HuH-7.5 (cell line): ENCODE data around the gene PHF20.
A peak's percentile ranks its signal among the peaks of the same experiment; 100 is the strongest.
"Not testable (repeated sequence)": the region's sequence is repeated elsewhere in the genome, so short reads cannot be mapped to it uniquely, and the experiment has no call there.

Experiments
- DNase-seq: peaks from one replicate; pipeline ENCODE4 v3.0.0; 2011; ENCODE audit warnings: low spot score

The PHF20 gene

GRCh38 chr20:35739294-35740163, 32.3 kb upstream of the PHF20 start:
- DNase-seq, result no peak

DNA sequence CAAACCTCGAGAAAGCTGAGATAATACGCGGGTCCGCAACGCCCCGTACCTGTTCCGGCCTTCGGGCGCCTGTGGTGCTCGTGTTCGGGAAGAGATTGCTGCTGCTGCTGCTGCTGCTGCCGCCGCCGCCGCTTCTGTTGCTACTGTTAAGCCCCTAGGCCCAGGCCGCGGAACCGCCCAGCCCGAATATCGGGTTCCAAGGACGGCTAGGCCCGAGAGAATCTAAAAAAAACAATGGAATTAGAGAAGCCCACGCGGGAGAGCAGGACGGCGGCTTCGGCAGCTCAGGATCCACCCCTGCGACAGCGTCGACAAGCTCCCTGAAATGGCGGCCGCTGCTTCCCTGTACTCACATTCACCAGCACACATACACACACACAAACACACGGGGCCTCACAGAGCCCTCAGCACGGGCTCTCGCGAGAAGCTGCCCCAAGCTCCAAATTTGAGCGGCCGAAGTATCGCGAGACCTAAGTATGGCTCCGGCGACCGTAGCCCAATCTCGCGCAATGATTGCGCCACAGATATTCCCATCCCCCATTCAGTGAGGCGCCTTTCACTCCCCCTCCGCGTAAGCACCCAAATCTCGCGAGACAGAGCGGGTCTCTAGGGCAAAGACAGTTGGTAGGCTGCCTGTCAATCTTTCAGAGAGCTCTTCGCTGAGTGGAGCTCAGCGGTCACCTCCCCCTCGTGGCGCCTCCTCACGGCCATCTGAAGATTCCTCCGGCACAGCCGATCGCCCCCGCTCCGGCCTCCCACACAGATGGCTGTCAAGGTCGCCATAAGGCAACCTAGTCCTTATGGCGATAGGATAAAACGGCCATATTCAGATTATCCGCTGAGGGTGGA, 29.7 kb upstream of the PHF20 start, which contains the start of gene RBM39:
Gene RBM39 (minus strand): TSS at position 369 of the 849 bp plus-strand sequence. CDS start 1,386 bp downstream, outside the sequence.
- peak; percentile 84 for DNase-seq

GRCh38 chr20:35742741-35743523, 28.9 kb upstream of the PHF20 start:
- no peak for DNase-seq

DNA sequence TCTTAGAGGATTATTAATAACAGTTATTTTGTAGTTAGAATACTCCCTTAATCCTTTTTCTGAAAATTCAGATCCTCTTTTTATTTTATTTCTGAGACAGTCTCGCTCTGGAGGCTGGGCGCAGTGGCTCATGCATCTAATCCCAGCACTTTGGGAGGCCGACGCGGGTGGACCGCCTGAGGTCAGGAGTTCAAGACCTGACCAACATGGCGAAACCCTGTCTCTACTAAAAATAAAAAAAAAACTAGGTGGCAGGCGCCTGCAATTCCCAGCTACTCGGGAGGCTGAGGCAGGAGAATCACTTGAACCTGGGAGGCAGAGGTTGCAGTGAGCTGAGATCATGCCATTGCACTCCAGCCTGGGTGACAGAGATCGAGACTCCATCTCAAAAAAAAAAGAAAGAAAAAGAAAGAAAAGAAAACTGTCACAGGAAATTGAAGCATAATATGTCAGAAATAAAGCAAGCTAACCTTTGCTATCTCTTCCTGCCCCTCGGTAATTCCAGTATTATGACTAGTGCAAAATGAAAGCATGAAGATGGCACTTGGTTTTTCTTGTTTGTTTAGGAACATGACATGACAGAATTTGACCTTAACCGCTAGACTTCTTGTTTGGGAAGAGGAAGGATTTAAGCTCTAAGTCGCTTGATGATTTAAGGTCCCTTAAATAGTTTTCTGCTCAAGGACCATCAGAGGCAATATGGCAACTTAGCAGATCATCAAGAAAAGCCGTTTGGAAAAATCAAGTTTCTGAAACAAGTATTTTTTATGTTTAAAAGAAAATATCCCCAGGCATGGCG, 27.9 kb upstream of the PHF20 start:
- no peak for DNase-seq

GRCh38 chr20:35744492-35744841, 27.3 kb upstream of the PHF20 start:
- DNase-seq, result not testable (repeated sequence)

DNA sequence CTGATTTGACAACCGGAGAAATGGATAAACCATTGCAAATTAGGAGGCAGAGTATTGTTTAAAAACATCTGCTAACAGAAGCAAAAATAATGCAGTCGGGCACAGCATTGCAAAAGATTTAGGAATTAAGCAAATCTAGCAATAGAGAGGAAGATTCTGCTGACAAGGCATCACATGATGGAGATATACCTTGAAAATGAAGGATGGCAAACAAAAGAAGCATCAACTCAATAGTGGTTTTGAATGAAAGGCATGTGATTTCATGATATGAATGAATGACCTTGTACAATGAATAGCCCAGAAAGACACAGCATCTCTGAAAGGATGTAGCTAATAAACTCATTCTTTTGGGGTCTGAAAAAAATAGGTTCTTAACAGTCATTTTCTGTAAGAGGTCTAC, 21.2 kb upstream of the PHF20 start:
- no peak for DNase-seq

- DNase-seq, result no peak
These were observed 15.4 kb upstream of the PHF20 start for GRCh38 chr20:35756404-35756803.

DNA sequence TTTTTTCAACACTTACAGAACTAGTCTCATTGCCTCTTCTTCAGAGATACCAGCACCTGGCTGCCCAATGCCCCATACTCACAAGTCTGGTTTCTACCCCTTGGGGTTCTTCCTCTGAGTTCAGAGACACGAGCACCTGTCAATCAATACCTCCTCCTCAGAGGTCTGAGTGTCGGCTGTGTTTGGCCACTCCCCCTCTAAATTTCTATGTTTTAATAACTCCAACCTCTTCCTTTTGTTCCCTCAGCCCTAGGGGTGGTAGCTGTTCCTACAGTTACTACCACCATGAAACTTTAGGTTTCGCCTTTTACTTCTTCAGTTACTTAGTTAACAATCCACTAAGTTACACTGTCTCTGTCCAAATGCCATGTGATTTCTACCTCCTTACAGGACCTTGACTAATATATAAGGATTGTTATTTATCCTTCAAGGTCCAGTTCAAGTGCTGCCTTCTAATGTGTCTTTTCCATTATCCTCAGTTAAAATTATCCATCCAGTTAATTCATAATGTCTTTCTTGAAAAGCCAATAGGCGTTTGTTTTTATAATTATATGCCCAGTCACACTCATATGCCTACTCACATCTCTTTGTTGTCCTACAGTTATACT, 14.6 kb upstream of the PHF20 start:
- DNase-seq, result no peak

DNA sequence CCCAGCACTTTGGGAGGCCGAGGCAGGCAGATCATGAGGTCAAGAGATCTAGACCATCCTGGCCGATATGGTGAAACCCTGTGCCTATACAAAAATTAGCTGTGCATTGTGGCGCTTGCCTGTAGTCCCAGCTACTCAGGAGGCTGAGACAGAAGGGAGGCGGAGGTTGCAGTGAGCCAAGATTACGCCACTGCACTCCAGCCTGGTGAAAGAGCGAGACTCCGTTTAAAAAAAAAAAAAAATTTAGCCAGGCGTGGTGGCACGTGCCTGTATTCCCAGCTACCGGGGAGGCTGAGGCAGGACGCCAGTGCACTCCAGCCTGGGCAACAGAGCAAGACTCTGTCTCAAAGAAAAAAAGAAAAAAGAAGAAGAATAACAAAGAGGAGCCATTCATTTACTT, 10.3 kb upstream of the PHF20 start:
- not testable (repeated sequence) for DNase-seq

DNA sequence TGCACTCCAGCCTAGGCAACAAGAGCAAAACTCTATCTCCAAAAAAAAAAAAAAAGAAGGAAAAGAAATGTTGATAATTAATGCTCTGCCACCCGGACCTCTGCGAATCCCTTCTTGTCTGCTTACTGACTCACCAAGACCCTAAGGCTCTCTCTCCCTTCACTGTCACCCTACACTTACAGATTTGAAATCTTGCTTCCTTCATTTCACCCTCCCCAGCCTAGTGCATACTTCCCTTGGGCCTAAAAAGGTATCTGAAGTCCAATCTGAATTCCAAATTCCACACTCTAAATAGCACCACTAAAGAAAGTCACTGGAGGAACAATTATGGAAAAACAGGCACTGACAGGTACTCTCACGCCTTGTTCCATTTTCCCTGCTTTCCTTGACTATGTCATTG, 9.4 kb upstream of the PHF20 start:
- DNase-seq, result no peak

DNA sequence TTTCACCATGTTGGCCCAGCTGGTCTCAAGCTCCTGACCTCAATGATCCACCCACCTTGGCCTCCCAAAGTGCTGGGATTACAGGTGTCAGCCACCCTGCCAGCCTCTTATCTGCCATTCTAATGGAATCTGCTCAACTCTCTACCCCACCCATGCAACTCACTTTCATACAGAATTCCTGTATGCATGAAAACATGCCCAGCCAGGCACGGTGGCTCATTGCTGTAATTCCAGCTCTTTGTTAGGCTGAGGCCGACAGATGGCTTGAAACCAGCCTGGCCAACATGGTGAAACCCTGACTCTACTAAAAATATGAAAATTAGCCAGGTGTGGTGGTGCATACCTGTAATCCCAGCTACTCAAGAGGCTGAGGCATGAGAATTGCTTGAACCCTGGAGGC, 6.9 kb upstream of the PHF20 start:
- not testable (repeated sequence) for DNase-seq

- no peak for DNase-seq
These were observed 5.0 kb upstream of the PHF20 start for GRCh38 chr20:35766843-35767242.

DNA sequence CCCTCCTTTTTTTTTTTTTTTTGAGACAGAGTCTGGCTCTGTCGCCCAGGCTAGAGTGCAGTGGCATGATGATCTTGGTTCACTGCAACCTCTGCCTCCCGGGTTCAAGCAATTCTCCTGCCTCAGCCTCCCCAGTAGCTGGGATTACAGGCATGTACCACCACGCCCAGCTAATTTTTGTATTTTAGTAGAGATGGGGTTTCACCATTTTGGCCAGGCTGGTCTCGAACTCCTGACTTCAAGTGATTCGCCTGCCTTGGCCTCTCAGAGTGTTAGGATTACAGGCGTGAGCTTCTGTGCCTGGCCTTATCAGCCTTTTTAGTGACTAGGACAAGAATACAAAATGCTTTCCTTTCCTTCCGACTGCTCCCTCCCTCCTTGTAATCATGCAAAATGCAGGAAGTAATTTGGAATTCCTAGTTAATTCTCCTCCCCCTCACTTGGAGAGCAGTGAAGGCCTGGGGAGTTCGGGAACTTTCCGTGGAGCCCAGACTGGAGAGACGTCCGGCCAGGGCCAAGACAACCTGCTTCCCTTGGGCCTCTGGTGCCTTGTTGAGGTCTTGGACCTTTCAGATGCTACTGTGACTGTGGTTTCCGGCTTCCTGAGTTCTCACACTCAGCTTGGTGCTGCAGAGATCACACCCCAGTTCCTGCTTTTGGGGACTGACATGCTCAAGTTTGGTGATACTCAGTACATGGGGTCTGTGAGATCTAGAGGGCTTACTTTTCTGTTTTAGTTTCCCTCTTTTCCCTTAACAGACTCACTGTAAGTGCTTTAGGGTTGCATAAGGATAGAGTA, 3.9 kb upstream of the PHF20 start:
- DNase-seq, result no peak

DNA sequence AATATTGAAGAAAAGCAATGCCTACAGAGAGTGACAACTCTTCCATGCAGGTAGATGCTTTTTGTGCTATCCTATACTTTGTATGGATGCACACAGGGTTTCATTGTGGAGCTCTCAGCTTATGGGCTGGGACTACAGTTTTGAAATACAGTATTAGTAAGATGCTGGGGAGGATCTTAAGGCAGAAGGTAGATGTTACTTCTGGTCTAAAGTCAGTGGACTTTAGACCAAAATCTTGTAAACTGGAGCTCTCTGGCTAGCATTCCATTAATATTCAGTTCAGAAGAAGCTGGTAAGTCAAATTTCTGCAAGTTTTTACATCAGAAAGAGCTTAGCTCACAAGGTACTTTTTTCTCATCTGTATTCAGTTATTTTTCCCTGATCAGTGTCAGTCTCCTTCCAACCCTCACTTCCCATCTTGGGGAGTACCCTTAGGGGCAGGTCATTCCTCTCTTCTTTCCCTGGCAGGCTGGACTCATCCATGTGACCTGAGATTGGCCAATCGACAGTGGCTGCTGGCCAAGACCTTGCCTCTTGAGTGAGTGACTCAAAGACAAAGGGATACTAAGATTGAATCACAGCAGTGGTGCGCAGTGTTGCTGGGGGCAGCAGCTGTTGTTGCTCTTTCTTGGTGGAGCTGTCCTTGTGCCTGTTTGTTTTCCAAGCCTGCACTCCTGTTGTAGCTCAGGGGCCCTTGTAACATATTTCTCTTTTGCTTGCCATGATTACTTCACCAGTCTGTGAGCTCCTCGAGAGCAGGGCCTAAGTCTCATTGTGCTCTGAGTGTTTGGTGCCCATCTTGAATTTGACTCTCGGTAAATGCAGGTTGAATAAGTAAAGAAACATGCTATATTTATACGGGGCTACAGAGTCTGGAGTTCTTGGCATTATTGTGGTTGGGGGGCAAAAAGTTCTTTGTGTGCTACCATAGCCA, 2.8 kb upstream of the PHF20 start:
- no peak for DNase-seq

DNA sequence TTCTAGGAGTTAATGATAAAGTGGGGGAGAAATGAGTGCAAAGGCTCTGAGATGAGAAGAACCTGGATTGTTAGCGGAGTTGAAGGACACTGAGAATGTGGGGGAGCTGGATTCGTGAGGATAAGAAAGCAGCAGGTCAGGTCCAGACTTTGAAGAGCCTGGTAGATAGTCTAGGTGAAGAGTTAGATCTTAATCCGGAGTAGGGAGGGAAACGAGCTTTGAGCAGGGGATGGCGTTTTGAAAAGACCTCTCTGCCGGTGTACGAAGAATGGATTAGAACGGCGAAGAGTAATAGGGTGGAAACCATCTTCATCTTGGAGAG, 487 bp upstream of the PHF20 start:
- DNase-seq, result no peak

- DNase-seq, result no peak
These were observed 796 bp downstream of the PHF20 start for GRCh38 chr20:35772563-35773058.

DNA sequence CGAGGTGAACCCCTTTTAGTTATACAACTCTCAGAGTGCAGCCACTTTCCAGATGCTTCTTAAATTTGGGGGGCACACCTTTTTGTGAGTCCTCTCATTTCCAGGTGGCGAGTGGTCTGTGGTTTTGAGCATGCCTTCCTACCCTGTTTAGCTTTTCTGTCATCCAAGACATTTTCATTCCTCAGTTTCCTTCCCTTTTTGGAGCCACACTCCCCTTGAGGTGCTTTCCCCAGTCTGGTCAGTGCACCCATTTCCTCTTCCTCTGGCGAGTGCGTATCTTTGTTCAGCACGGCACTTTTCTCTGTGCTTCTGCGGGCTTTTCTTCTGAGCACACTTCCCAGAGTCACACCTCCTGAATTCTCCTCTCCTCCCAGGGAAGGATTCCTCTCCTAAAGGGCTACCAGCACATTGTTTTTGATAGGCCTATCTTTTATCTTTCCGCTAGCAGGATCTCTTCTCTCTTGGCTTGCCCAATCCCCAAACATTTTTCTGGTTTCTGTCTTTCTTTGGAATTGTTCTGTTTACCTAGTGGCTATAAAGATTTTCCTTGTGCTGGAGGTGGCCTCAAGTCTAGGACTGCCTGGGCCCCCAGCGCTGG, 1.4 kb downstream of the PHF20 start:
- no peak for DNase-seq

DNA sequence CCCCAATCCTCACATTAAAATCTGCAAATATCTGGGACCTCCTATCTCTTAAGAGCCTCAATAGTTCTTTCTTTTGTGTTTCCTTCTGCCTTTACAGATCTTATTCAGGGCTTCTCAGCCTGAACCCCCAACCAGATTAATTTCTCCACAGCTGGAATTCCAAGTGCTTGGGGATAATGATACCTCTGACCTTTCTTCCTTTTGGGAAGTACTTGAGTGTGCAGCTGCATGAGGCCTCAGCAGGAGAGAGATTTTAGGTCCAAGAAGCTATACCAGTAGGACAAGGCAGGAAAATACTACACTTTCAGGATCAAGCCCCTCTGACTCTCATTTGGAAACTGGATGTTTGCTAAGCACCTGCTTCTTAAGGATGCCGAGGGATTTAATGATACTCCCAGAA, 2.6 kb downstream of the PHF20 start:
- DNase-seq, result no peak
